OCI-LY3 (cell line): ENCODE measurements around the gene CYP27A1.

Experiments used
- EZH2phosphoT487 ChIP-seq: fragments of 200-600 bp; shearing (Covaris generic); IDR thresholded peaks from 2 replicates; pipeline ENCODE4 v1.6.1; 2018; ENCODE audit warnings: antibody characterized with exemption, mixed run types, low read depth
- TF ChIP-seq, protein P1 (sequence below): fragments of 200-600, 300-600 bp; sonication (generic); IDR thresholded peaks from 2 replicates; pipeline ENCODE4 v1.5.1; 2014; ENCODE audit warnings: antibody characterized with exemption, low read length, low read depth

DNA sequence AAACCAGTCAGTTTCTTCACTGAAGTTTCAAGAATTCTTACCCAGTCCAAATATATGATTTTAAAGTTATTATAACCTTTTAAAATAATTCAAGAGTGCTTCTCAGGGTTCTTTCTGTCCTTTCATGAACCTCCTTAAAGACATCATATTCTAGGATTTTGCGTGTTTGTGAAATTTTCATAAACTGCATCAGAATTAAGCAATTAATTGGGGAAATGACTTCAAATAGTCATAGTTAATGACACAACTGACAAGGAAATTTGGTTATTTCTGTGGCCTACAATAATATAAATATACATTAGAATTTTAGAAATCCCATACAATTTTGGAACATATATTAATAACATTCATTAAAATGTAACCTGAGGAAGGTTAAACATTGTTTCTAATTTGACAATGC is 10.5 kb downstream of the CYP27A1 start:
- TF ChIP-seq, protein P1, sequence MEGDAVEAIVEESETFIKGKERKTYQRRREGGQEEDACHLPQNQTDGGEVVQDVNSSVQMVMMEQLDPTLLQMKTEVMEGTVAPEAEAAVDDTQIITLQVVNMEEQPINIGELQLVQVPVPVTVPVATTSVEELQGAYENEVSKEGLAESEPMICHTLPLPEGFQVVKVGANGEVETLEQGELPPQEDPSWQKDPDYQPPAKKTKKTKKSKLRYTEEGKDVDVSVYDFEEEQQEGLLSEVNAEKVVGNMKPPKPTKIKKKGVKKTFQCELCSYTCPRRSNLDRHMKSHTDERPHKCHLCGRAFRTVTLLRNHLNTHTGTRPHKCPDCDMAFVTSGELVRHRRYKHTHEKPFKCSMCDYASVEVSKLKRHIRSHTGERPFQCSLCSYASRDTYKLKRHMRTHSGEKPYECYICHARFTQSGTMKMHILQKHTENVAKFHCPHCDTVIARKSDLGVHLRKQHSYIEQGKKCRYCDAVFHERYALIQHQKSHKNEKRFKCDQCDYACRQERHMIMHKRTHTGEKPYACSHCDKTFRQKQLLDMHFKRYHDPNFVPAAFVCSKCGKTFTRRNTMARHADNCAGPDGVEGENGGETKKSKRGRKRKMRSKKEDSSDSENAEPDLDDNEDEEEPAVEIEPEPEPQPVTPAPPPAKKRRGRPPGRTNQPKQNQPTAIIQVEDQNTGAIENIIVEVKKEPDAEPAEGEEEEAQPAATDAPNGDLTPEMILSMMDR = no peak
- TF ChIP-seq EZH2phosphoT487 = no peak
